ENCODE data around the gene UBR4.

The UBR4 gene

DNA sequence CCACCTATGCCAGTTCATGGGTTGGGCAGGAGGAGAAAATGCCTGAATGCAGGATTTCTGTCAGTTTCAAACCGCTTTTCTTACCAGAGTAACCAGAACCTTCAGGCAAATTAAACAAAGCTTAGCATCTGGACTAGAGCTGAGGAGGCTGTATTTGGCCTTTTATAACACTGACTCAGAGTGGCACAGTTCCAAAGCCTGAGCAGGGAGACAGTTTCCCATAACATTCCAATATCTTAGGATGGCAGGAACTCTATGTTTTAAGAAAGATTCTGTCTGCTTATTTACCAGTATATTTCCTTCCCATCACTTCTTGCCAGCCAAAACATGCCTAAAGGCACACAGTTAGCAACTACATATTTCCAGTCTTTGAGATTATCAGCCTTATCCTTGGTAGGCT is 46.8 kb downstream of the UBR4 start:
- no peak for TF ChIP-seq TAF1 (IDR thresholded peaks at IDR 0.05; ENCODE audit: low read depth)
- TF ChIP-seq FOXM1 (IDR thresholded peaks at IDR 0.05; ENCODE audit: borderline replicate concordance, low read depth) = no peak
- TF ChIP-seq CREB1 (IDR thresholded peaks at IDR 0.05; ENCODE audit: low read depth) = no peak
- TF ChIP-seq TCF12 (IDR thresholded peaks at IDR 0.05; ENCODE audit: low read depth) = no peak
- no peak for TF ChIP-seq RAD21 (IDR thresholded peaks at IDR 0.05; ENCODE audit: low read depth)
- TF ChIP-seq CEBPB (IDR thresholded peaks at IDR 0.05) = no peak
- TF ChIP-seq YY1 (IDR thresholded peaks at IDR 0.05; ENCODE audit: low read depth) = no peak
- TF ChIP-seq EP300 (IDR thresholded peaks at IDR 0.05; ENCODE audit: borderline replicate concordance) = no peak
- TF ChIP-seq USF1 (IDR thresholded peaks at IDR 0.05) = no peak
- TF ChIP-seq NFIC (IDR thresholded peaks at IDR 0.05) = no peak
- TF ChIP-seq TEAD4 (IDR thresholded peaks at IDR 0.05) = no peak
- TF ChIP-seq ZBTB7A (IDR thresholded peaks at IDR 0.05; ENCODE audit: low read depth) = no peak

DNA sequence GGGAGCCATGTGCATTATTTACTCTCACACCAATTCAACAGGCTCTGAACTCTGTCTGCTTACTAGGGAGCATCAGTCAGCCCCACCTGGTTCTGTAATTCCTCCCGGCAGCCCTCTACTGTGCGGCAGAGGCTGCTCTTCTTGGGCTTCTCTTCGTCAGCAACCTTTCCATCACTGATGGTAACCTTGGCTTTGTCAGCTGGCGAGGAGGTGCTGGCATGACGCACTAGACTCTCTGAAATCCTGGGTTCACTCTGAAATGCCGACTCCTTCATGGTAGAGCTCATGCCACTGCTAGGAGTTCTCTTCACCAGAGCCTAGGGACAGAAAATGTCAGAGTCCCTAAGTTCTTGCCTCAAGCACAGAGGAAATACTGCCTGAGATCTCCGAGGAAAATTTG is 49.2 kb downstream of the UBR4 start:
- TF ChIP-seq CREB1 (IDR thresholded peaks at IDR 0.05; ENCODE audit: low read depth) (no peak), CEBPB (IDR thresholded peaks at IDR 0.05) (no peak), NFIC (IDR thresholded peaks at IDR 0.05) (no peak), YY1 (IDR thresholded peaks at IDR 0.05; ENCODE audit: low read depth) (no peak), TAF1 (IDR thresholded peaks at IDR 0.05; ENCODE audit: low read depth) (no peak), USF1 (IDR thresholded peaks at IDR 0.05) (no peak)

- TF ChIP-seq CEBPB (IDR thresholded peaks at IDR 0.05) (no peak), CREB1 (IDR thresholded peaks at IDR 0.05; ENCODE audit: low read depth) (no peak), TEAD4 (IDR thresholded peaks at IDR 0.05) (no peak), EP300 (IDR thresholded peaks at IDR 0.05; ENCODE audit: borderline replicate concordance) (no peak), FOXM1 (IDR thresholded peaks at IDR 0.05; ENCODE audit: borderline replicate concordance, low read depth) (no peak), TAF1 (IDR thresholded peaks at IDR 0.05; ENCODE audit: low read depth) (no peak), REST (IDR thresholded peaks at IDR 0.05; ENCODE audit: low read depth) (no peak), RAD21 (IDR thresholded peaks at IDR 0.05; ENCODE audit: low read depth) (no peak), EGR1 (IDR thresholded peaks at IDR 0.05) (no peak), USF1 (IDR thresholded peaks at IDR 0.05) (no peak), YY1 (IDR thresholded peaks at IDR 0.05; ENCODE audit: low read depth) (no peak), NFIC (IDR thresholded peaks at IDR 0.05) (no peak)
- TF ChIP-seq, protein P1, sequence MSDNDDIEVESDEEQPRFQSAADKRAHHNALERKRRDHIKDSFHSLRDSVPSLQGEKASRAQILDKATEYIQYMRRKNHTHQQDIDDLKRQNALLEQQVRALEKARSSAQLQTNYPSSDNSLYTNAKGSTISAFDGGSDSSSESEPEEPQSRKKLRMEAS (IDR thresholded peaks at IDR 0.05) = no peak
Observed at GRCh38 chr1:19157653-19158052, 52.4 kb downstream of the UBR4 start.

GRCh38 chr1:19156676-19157075 is 53.4 kb downstream of the UBR4 start:
- no peak for TF ChIP-seq CEBPB (IDR thresholded peaks at IDR 0.05)

GRCh38 chr1:19154876-19155275 is 55.2 kb downstream of the UBR4 start:
- no peak for TF ChIP-seq FOXM1 (IDR thresholded peaks at IDR 0.05; ENCODE audit: borderline replicate concordance, low read depth)
- no peak for TF ChIP-seq REST (IDR thresholded peaks at IDR 0.05; ENCODE audit: low read depth)
- TF ChIP-seq, protein P1 (IDR thresholded peaks at IDR 0.05) = no peak
- TF ChIP-seq RAD21 (IDR thresholded peaks at IDR 0.05; ENCODE audit: low read depth) = no peak
- no peak for TF ChIP-seq ZBTB7A (IDR thresholded peaks at IDR 0.05; ENCODE audit: low read depth)
- no peak for TF ChIP-seq TCF12 (IDR thresholded peaks at IDR 0.05; ENCODE audit: low read depth)
- no peak for TF ChIP-seq USF1 (IDR thresholded peaks at IDR 0.05)
- no peak for TF ChIP-seq TAF1 (IDR thresholded peaks at IDR 0.05; ENCODE audit: low read depth)
- no peak for TF ChIP-seq CREB1 (IDR thresholded peaks at IDR 0.05; ENCODE audit: low read depth)
- TF ChIP-seq EP300 (IDR thresholded peaks at IDR 0.05; ENCODE audit: borderline replicate concordance) = no peak
- no peak for TF ChIP-seq NFIC (IDR thresholded peaks at IDR 0.05)
- no peak for TF ChIP-seq YY1 (IDR thresholded peaks at IDR 0.05; ENCODE audit: low read depth)
- TF ChIP-seq EGR1 (IDR thresholded peaks at IDR 0.05) = no peak
- no peak for TF ChIP-seq TEAD4 (IDR thresholded peaks at IDR 0.05)
- no peak for TF ChIP-seq CEBPB (IDR thresholded peaks at IDR 0.05)
